Esophagus muscularis mucosa (tissue), 4 donors: ENCODE measurements around the gene CTU2. TPM values are rescaled to one million over a fixed set of nuclear protein-coding genes. Genes with fewer than 3 reads are reported as not detected.

Experiments used
- DNase-seq: peaks from one replicate; pipeline ENCODE4 v3.0.0-alpha.2; 2017; ENCODE audit errors: extremely low spot score
- H3K27ac ChIP-seq, 4 donors: fragments of 200-600 bp; sonication (generic); replicated peaks in 1 of 4; 1 replicate in 3 of 4; 2 replicates in 1 of 4; pipeline ENCODE4 v1.5.1; 2016 to 2019; ENCODE audit warnings: mild to moderate bottlenecking in 1 of 4
- H3K27me3 ChIP-seq, 4 donors: fragments of 200-600 bp; sonication (generic); one replicate each; pipeline versions ENCODE4 v1.5.1 to v1.6.0; 2016 to 2019
- H3K36me3 ChIP-seq, 4 donors: fragments of 200-600 bp; sonication (generic); one replicate each; pipeline ENCODE4 v1.5.1; 2016 to 2019
- H3K4me1 ChIP-seq, 4 donors: fragments of 200-600 bp; sonication (generic); one replicate each; pipeline ENCODE4 v1.5.1; 2016 to 2019
- H3K4me3 ChIP-seq, 4 donors: fragments of 200-600 bp; sonication (generic); 1 replicate in 2 of 4; 2 replicates in 2 of 4; pipeline ENCODE4 v1.5.1; 2016 to 2019; ENCODE audit warnings: mild to moderate bottlenecking in 4 of 4, moderate library complexity in 1 of 4
- H3K9me3 ChIP-seq, 4 donors: fragments of 200-600 bp; sonication (generic); 1 replicate in 3 of 4; 2 replicates in 1 of 4; pipeline ENCODE4 v1.5.1; 2016 to 2019
- EP300 ChIP-seq: sonication (generic); formaldehyde crosslinking; IDR thresholded peaks from one replicate; pipeline ENCODE4 v1.6.1; 2017; ENCODE audit warnings: antibody characterized with exemption
- POLR2A ChIP-seq: fragments of 450-650 bp; IDR thresholded peaks from one replicate; pipeline ENCODE4 v1.6.1; 2017; ENCODE audit warnings: antibody characterized with exemption, moderate library complexity, mild to moderate bottlenecking, low read depth
- POLR2AphosphoS5 ChIP-seq, 2 donors: sonication (generic); formaldehyde crosslinking; IDR thresholded peaks; one replicate each; pipeline ENCODE4 v1.6.1; 2017; ENCODE audit warnings: antibody characterized with exemption in 2 of 2
- WGBS: methylation state at CpG from one replicate; pipeline ENCODE4 v1.1.5; 2018; 5-methylcytosine and 5-hydroxymethylcytosine counted together
- intact Hi-C: fragments of 100-400 bp; cut with DNase I; formaldehyde crosslinking; loops from one replicate; pipeline ENCODE4 v1.15.1; 2023
- total RNA-seq, 4 donors: library from RNA; depleted of rRNA; stranded (reverse); fragments of >200 nt; gene quantifications; one replicate each; pipeline versions ENCODE4 v1.1.0 to v1.2.1, GENCODE V29; 2016
- TF ChIP-seq, protein P1 (sequence below), 3 experiments: fragments of 200-600 bp in 2 of 3; fragments of 450-650 bp in 1 of 3; sonication (generic) in 2 of 3; IDR thresholded peaks; one replicate each; pipeline ENCODE4 v1.5.1; 2017 to 2019; ENCODE audit warnings: antibody characterized with exemption in 3 of 3, mild to moderate bottlenecking in 2 of 3, moderate library complexity in 1 of 3

CTU2 gene
- total RNA-seq, 4 donors from 2014 or later = 8.9 to 14.7 (median 10.3) TPM

DNA sequence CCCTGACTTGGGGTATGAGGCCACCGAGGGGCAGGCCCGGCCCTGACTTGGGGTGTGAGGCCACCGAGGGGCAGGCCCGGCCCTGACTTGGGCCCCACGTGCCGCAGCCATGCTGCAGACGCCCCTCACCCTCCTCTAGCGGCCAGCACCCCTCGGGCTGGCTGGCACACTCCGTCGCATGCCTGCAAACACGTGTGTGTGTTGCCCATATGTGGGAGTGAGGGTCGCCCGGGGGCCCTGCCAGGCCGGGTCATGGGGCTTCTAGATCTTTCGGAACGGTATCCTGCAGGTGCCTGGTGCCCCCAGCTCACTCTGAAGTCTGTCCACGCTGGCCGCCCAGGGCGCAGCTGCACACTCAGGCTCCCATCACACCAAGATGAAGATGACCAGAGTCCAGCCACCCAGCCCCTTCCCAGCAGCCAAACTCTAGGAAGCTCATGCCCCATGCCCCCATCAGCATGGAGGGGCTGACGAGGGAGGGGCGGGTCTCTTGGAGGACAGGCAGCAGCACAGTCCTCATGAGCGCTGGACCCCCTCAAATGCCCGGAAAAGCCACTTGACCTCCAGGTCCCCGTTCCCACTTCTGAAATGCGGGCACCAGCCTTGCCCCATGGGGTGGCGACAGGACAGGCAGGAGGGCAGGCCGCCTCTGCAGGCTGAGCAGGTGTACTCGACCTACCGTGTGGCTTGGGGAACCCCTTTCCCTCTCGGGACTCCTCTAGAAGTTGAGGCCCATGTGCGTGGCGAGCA, 33.8 kb downstream of the CTU2 start:
- no peak for TF ChIP-seq POLR2A
- no peak for TF ChIP-seq EP300
- TF ChIP-seq, protein P1, sequence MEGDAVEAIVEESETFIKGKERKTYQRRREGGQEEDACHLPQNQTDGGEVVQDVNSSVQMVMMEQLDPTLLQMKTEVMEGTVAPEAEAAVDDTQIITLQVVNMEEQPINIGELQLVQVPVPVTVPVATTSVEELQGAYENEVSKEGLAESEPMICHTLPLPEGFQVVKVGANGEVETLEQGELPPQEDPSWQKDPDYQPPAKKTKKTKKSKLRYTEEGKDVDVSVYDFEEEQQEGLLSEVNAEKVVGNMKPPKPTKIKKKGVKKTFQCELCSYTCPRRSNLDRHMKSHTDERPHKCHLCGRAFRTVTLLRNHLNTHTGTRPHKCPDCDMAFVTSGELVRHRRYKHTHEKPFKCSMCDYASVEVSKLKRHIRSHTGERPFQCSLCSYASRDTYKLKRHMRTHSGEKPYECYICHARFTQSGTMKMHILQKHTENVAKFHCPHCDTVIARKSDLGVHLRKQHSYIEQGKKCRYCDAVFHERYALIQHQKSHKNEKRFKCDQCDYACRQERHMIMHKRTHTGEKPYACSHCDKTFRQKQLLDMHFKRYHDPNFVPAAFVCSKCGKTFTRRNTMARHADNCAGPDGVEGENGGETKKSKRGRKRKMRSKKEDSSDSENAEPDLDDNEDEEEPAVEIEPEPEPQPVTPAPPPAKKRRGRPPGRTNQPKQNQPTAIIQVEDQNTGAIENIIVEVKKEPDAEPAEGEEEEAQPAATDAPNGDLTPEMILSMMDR (IDR thresholded peaks at IDR 0.05) = no peak
- TF ChIP-seq POLR2AphosphoS5 (IDR thresholded peaks at IDR 0.05) = no peak
- no peak for DNase-seq
- Histone ChIP-seq H3K36me3 (peaks cover 22 to 79% (median 68%) of the 10 kb centered on the region in 4 donors), H3K4me3 (no peak overlapping the region), H3K27ac (no peak overlapping the region), H3K9me3 (no peaks in the 10 kb centered on the region), H3K27me3 (no peaks in the 10 kb centered on the region), H3K4me1 (peaks cover 22 to 37% (median 31%) of the 10 kb centered on the region in 4 donors)
- 100% methylated on average over 2 of the region's 33 CpGs for WGBS
- intact Hi-C loops = loop anchor here (10.0 kb wide), 1 partner anchor 425 kb away; no protein-coding TSS in a partner anchor

DNA sequence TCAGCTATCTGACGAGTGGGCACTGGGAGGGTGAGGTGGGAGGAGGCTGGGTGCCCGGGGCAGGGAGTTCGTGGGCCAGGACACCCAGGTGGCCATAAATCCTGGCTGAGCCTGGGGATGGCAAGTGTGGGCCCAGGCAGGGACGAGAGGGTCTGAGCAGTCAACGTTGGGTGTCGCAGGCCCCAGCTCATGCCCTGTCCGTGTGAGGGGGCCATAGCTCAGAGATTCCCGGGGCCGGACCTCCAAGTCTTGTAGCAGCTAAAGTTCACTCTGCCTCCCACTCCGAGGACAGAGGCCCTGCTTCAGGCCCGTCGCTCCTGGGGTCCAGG, 34.4 kb downstream of the CTU2 start:
- WGBS = 84% methylated on average over 9 of the region's 12 CpGs
- Histone ChIP-seq H3K9me3 (no peaks in the 10 kb centered on the region), H3K36me3 (peaks cover 17 to 74% (median 62%) of the 10 kb centered on the region in 4 donors), H3K27ac (no peak overlapping the region), H3K27me3 (no peaks in the 10 kb centered on the region), H3K4me3 (no peak overlapping the region), H3K4me1 (peaks cover 25 to 43% (median 36%) of the 10 kb centered on the region in 4 donors)
- intact Hi-C loops = loop anchor here (10.0 kb wide), 1 partner anchor 424 kb away; no protein-coding TSS in a partner anchor
- TF ChIP-seq EP300 = no peak
- TF ChIP-seq POLR2AphosphoS5 (IDR thresholded peaks at IDR 0.05) = no peak
- TF ChIP-seq, protein P1 (IDR thresholded peaks at IDR 0.05) = no peak
- TF ChIP-seq POLR2A = no peak
- DNase-seq = no peak

DNA sequence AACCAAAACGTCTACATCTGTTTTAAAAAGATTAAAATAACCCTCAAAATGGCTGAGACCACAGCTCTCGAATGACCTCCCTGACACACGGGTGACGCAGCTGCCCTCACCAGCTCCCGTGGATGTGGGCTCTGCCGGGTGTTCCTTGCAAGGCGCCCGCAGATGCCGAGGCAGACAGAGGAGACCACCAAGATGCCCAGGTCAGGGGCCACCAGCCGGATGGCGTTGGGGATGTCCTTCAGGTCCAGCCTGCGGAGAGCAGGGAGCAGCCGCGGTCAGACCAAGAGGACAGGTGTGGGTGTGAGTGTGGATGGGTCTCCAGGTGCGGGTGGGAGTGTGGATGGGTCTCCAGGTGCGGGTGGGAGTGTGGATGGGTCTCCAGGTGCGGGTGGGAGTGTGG, 35.1 kb downstream of the CTU2 start:
- Histone ChIP-seq H3K27me3 (no peaks in the 10 kb centered on the region), H3K9me3 (no peaks in the 10 kb centered on the region), H3K4me1 (peaks cover 32 to 49% (median 43%) of the 10 kb centered on the region in 4 donors), H3K36me3 (peaks cover 13 to 67% (median 56%) of the 10 kb centered on the region in 4 donors), H3K27ac (no peak overlapping the region), H3K4me3 (no peak overlapping the region)
- DNase-seq = no peak
- no peak for TF ChIP-seq POLR2A
- TF ChIP-seq, protein P1 (IDR thresholded peaks at IDR 0.05) = no peak
- TF ChIP-seq POLR2AphosphoS5 (IDR thresholded peaks at IDR 0.05) = no peak
- no peak for TF ChIP-seq EP300
- WGBS = 84% methylated on average over 17 of the region's 17 CpGs
- intact Hi-C loops = loop anchor here (10.0 kb wide), 1 partner anchor 423 kb away; no protein-coding TSS in a partner anchor

DNA sequence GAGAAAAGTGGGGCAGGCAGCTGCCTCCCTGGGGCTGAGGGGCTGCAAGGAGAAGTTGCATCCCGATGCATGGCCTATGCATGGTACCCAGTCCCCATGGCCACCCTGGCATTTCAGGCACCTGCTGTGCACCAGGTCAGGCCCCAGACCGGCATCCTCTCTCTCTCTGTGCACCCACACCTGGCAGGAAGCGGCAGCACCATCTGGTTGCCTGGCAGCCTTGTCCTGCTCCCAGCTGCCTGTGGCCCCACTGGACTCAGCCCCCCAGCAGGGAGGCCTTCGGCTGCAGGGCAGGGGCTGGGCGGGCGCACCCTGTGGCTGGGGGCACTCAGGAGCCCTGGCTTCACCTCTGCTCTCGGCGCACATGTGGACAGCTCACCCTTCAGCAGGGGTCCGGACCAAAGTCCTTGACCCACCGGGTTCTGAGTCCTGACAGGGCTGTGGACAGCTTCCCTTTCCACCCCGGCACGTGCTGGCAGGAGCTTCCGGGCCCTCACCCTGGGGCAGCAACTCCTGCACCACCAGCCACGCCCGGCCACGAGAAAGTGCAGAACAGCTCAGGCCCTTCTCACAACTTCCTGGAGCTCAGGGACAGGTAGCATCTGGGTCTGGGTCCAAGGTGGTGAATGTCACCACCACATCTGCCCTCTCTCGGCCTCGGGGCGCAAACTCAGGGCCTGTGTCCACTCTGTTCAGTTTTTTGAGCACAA, 36.7 kb downstream of the CTU2 start:
- no peak overlapping the region for H3K4me3 ChIP-seq
- H3K27me3 ChIP-seq = no peaks in the 10 kb centered on the region
- intact Hi-C loops = loop anchor here (2.0 to 10.0 kb wide), 2 partner anchors 42 to 422 kb away; partner anchors contain the start of gene PIEZO1
- TF ChIP-seq, protein P1 (IDR thresholded peaks at IDR 0.05) = no peak
- no peak for TF ChIP-seq POLR2A
- H3K9me3 ChIP-seq = no peaks in the 10 kb centered on the region
- no peak overlapping the region for H3K27ac ChIP-seq
- H3K36me3 ChIP-seq = peaks cover 13 to 52% (median 40%) of the 10 kb centered on the region in 4 donors
- DNase-seq = no peak
- WGBS = 88% methylated on average over 13 of the region's 19 CpGs
- H3K4me1 ChIP-seq = peaks cover 37 to 55% (median 48%) of the 10 kb centered on the region in 4 donors
